Body of pancreas (tissue), 4 donors: ENCODE measurements around the gene KRTAP10-5.

Source experiments
- POLR2A ChIP-seq, 3 donors: fragments of 450-650 bp; IDR thresholded peaks; one replicate each; pipeline ENCODE4 v1.6.1; 2016; ENCODE audit warnings: antibody characterized with exemption in 3 of 3, mild to moderate bottlenecking in 2 of 3
- TF ChIP-seq, protein P1 (sequence below), 7 experiments: fragments of 450-650 bp in 4 of 7; fragments of 200-600 bp in 3 of 7; sonication (generic) in 3 of 7; IDR thresholded peaks; one replicate each; pipeline ENCODE4 v1.5.1; 2016 to 2019; ENCODE audit warnings: antibody characterized with exemption in 7 of 7

DNA sequence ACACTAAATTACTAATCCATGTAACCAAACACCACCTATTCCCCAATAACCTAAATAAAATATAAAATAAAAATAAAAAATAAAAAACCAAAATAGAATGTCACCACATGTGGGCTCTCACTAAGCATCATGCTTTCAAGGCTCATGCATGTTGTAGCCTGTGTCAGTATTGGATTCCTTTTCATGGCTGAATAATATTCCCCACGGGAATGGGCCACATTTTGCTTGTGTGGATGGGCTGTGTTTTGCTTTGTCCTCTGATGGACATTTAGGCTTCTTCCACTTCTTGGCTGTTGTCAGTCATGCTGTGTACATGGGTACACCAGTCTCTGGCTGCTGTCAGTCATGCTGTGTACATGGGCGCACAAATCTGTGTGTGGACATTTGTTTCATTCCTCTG is 8.7 kb upstream of the KRTAP10-5 start:
- TF ChIP-seq, protein P1, sequence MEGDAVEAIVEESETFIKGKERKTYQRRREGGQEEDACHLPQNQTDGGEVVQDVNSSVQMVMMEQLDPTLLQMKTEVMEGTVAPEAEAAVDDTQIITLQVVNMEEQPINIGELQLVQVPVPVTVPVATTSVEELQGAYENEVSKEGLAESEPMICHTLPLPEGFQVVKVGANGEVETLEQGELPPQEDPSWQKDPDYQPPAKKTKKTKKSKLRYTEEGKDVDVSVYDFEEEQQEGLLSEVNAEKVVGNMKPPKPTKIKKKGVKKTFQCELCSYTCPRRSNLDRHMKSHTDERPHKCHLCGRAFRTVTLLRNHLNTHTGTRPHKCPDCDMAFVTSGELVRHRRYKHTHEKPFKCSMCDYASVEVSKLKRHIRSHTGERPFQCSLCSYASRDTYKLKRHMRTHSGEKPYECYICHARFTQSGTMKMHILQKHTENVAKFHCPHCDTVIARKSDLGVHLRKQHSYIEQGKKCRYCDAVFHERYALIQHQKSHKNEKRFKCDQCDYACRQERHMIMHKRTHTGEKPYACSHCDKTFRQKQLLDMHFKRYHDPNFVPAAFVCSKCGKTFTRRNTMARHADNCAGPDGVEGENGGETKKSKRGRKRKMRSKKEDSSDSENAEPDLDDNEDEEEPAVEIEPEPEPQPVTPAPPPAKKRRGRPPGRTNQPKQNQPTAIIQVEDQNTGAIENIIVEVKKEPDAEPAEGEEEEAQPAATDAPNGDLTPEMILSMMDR (IDR thresholded peaks at IDR 0.05), result no peak
- TF ChIP-seq POLR2A (IDR thresholded peaks at IDR 0.05), result no peak
